ENCODE measurements around the gene TSPAN10.

The TSPAN10 gene

GRCh38 chr17:81599719-81600486 is 37.1 kb upstream of the TSPAN10 start:
- no peaks in the 10 kb centered on the region for H3K9me3 Mint-ChIP-seq
- H3K4me3 Mint-ChIP-seq, result no peak overlapping the region
- H3K27me3 Mint-ChIP-seq (ENCODE audit: low read depth), result no peaks in the 10 kb centered on the region
- no peak for TF ChIP-seq CTCF (IDR thresholded peaks at IDR 0.05; ENCODE audit: unreplicated experiment in 3 of 3)
- peaks cover 53% of the 10 kb centered on the region for H3K36me3 Mint-ChIP-seq (ENCODE audit: low read depth)
- no peak overlapping the region for H3K27ac Mint-ChIP-seq
- H3K4me1 Mint-ChIP-seq, result no peaks in the 10 kb centered on the region

GRCh38 chr17:81601525-81602120 is 35.4 kb upstream of the TSPAN10 start:
- peak overlapping the region in 1 of 3 experiments; percentile 17 for H3K27ac Mint-ChIP-seq
- TF ChIP-seq CTCF (IDR thresholded peaks at IDR 0.05; ENCODE audit: unreplicated experiment in 3 of 3), result peak; percentile 84 to 86 (median 85)

GRCh38 chr17:81603846-81604610 is 33.0 kb upstream of the TSPAN10 start:
- Mint-ChIP-seq H3K27ac (no peak overlapping the region), H3K27me3 (ENCODE audit: low read depth) (no peaks in the 10 kb centered on the region), H3K4me3 (no peak overlapping the region), H3K4me1 (no peaks in the 10 kb centered on the region), H3K36me3 (ENCODE audit: low read depth) (peaks cover 61% of the 10 kb centered on the region), H3K9me3 (no peaks in the 10 kb centered on the region)
- TF ChIP-seq CTCF (IDR thresholded peaks at IDR 0.05; ENCODE audit: unreplicated experiment in 3 of 3), result no peak

More at GRCh38 chr17:81601525-81602120, 35.4 kb upstream of the TSPAN10 start:
- no peak overlapping the region for H3K4me3 Mint-ChIP-seq
- peaks cover 52% of the 10 kb centered on the region for H3K36me3 Mint-ChIP-seq (ENCODE audit: low read depth)
- H3K9me3 Mint-ChIP-seq, result no peaks in the 10 kb centered on the region
- no peaks in the 10 kb centered on the region for H3K27me3 Mint-ChIP-seq (ENCODE audit: low read depth)
- no peaks in the 10 kb centered on the region for H3K4me1 Mint-ChIP-seq

GRCh38 chr17:81607431-81607830 is 29.6 kb upstream of the TSPAN10 start:
- no peak overlapping the region for H3K27ac Mint-ChIP-seq
- H3K36me3 Mint-ChIP-seq (ENCODE audit: low read depth), result peaks cover 52% of the 10 kb centered on the region
- no peaks in the 10 kb centered on the region for H3K9me3 Mint-ChIP-seq
- no peaks in the 10 kb centered on the region for H3K4me1 Mint-ChIP-seq
- no peak overlapping the region for H3K4me3 Mint-ChIP-seq
- TF ChIP-seq CTCF (IDR thresholded peaks at IDR 0.05; ENCODE audit: unreplicated experiment in 3 of 3), result no peak
- H3K27me3 Mint-ChIP-seq (ENCODE audit: low read depth), result no peaks in the 10 kb centered on the region

GRCh38 chr17:81608082-81608481 is 28.9 kb upstream of the TSPAN10 start:
- Mint-ChIP-seq H3K9me3 (no peaks in the 10 kb centered on the region), H3K4me1 (no peaks in the 10 kb centered on the region), H3K36me3 (ENCODE audit: low read depth) (peaks cover 56% of the 10 kb centered on the region), H3K27ac (no peak overlapping the region), H3K27me3 (ENCODE audit: low read depth) (no peaks in the 10 kb centered on the region), H3K4me3 (no peak overlapping the region)
- TF ChIP-seq CTCF (IDR thresholded peaks at IDR 0.05; ENCODE audit: unreplicated experiment in 3 of 3), result no peak

Measured in nephron (organoid).